SHP77 treated with DMSO at 0.1 percent for 48 hours (cell line): ENCODE results near the gene SF3B5.
"Not testable (repeated sequence)": the region's sequence is repeated elsewhere in the genome, so short reads cannot be mapped to it uniquely, and the experiment has no call there.

Experiments
- DNase-seq: peaks from one replicate; lab custom pipeline; 2025; lab: John Stamatoyannopoulos, UW

Gene SF3B5

GRCh38 chr6:144063744-144064401 lies 31.5 kb downstream of the SF3B5 start:
- DNase-seq, result no peak

- DNase-seq, result no peak
Observed at GRCh38 chr6:144063246-144063743, 32.1 kb downstream of the SF3B5 start.

- no peak for DNase-seq
Observed at GRCh38 chr6:144062786-144063185, 32.6 kb downstream of the SF3B5 start.

GRCh38 chr6:144059139-144059538 lies 36.2 kb downstream of the SF3B5 start:
- no peak for DNase-seq

DNA sequence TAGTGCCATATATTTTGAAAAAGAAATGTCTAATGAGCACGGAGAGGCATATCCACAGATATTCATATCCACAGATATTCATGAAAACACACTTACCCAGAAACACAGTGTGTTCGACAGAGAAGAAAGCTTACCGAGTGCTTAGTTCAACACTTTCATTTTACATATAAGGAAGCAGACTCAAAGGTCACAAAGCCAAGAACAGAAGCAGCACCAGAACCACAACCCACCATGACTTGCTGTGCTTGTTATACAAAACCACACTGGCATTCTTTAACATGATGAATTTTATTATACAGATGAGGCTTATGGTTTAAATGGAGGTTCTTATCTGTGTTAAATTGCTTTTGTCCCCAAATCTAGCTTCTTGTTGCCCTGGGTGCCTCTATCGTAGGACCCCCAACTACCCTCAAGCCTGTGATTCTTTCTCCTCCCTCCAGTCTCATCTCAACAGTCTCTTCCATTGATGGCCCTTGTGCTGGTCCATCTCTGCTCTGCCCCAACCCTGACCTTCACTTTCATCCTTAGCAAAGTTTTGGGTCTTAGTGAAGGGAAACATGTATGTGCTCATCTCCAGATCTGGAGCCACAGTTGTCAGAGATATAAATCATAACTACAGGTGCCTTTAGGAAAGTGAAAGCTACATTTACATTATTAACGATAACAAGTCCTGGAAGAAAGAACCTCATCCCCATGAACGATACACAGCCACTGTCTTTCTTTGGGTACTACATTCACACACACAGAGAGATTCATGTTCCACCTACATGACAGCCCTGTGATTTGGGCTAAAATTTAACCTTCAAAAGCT lies 40.0 kb downstream of the SF3B5 start:
- no peak for DNase-seq

GRCh38 chr6:144053601-144054000 lies 41.8 kb downstream of the SF3B5 start:
- no peak for DNase-seq

- no peak for DNase-seq
Observed at GRCh38 chr6:144052488-144052887, 42.9 kb downstream of the SF3B5 start.

DNA sequence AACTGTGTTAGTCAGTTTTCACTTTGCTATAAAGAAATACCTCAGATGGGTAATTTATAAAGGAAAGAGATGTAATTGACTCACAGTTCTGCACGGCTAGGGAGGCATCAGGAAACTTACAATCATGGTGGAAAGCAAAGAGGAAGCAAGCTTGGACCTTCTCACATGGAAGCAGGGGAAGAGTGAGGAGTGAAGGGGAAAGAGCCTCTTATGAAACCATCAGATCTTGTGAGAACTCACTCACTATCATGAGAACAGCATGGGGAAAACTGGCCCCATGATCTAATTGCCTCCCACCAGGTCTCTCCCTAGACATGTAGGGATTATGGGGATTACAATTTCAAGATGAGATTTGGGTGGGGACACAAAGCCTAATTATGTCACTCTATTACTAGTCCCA lies 46.0 kb downstream of the SF3B5 start:
- no peak for DNase-seq

- no peak for DNase-seq
Observed at GRCh38 chr6:144047688-144048087, 47.7 kb downstream of the SF3B5 start.

- DNase-seq, result not testable (repeated sequence)
Observed at GRCh38 chr6:144046672-144047071, 48.7 kb downstream of the SF3B5 start.

DNA sequence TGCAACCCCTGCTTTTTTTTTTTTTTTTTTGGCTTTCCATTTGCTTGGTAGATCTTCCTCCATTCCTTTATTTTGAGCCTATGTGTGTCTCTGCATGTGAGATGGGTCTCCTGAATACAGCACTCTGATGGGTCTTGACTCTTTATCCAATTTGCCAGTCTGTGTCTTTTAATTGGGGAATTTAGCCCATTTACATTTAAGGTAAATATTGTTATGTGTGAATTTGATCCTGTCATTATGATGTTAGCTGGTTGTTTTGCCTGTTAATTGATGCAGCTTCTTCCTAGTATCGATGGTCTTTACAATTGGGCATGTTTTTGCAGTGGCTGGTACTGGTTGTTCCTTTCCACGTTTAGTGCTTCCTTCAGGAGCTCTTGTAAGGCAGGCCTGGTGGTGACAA lies 50.4 kb downstream of the SF3B5 start:
- DNase-seq, result not testable (repeated sequence)
